Stimulated activated CD8-positive, alpha-beta memory T cell treated with anti-CD3 and anti-CD28 coated beads, Interleukin-4, amount 100 ng/mL, for 48 hours (primary cell): ENCODE data around the gene DIRAS3.
"Not testable (repeated sequence)": the region's sequence is repeated elsewhere in the genome, so short reads cannot be mapped to it uniquely, and the experiment has no call there.

ENCODE experiments used
- DNase-seq: peaks from one replicate; pipeline ENCODE4 v3.0.0-alpha.2; 2020

DIRAS3 gene

GRCh38 chr1:68049941-68050878, at the start of gene DIRAS3:
DIRAS3 (minus strand) TSS chr1:68050627; CDS start chr1:68047297, 3,330 bp downstream.
- DNase-seq, result no peak

- DNase-seq, result no peak
These were observed 43.3 kb upstream of the DIRAS3 start for GRCh38 chr1:68093737-68094136.

- DNase-seq, result no peak
These were observed 36.8 kb upstream of the DIRAS3 start for GRCh38 chr1:68087184-68087583.

GRCh38 chr1:68085752-68086151, 35.3 kb upstream of the DIRAS3 start:
- no peak for DNase-seq

- no peak for DNase-seq
These were observed 33.3 kb upstream of the DIRAS3 start for GRCh38 chr1:68083686-68084085.

- no peak for DNase-seq
These were observed 31.4 kb upstream of the DIRAS3 start for GRCh38 chr1:68081775-68082283.

GRCh38 chr1:68078647-68079046, 28.2 kb upstream of the DIRAS3 start:
- no peak for DNase-seq

GRCh38 chr1:68074472-68074871, 24.0 kb upstream of the DIRAS3 start:
- no peak for DNase-seq

GRCh38 chr1:68065766-68066165, 15.3 kb upstream of the DIRAS3 start:
- DNase-seq, result no peak

- not testable (repeated sequence) for DNase-seq
These were observed 7.6 kb upstream of the DIRAS3 start for GRCh38 chr1:68058053-68058452.

GRCh38 chr1:68057564-68057963, 7.1 kb upstream of the DIRAS3 start:
- DNase-seq, result no peak

- DNase-seq, result no peak
These were observed 6.6 kb upstream of the DIRAS3 start for GRCh38 chr1:68057050-68057449.

- no peak for DNase-seq
These were observed 1.0 kb upstream of the DIRAS3 start for GRCh38 chr1:68051475-68051874.

GRCh38 chr1:68047659-68048026, 2.8 kb downstream of the DIRAS3 start:
- DNase-seq, result no peak

- no peak for DNase-seq
These were observed 3.4 kb downstream of the DIRAS3 start for GRCh38 chr1:68046885-68047658.

- DNase-seq, result no peak
These were observed 4.0 kb downstream of the DIRAS3 start for GRCh38 chr1:68046423-68046822.

- DNase-seq, result no peak
These were observed 4.8 kb downstream of the DIRAS3 start for GRCh38 chr1:68045511-68046180.

- no peak for DNase-seq
These were observed 6.9 kb downstream of the DIRAS3 start for GRCh38 chr1:68043443-68044090.

GRCh38 chr1:68036946-68037345, 13.5 kb downstream of the DIRAS3 start:
- no peak for DNase-seq

- DNase-seq, result no peak
These were observed 21.0 kb downstream of the DIRAS3 start for GRCh38 chr1:68029444-68029843.

GRCh38 chr1:68028566-68028965, 21.9 kb downstream of the DIRAS3 start:
- no peak for DNase-seq

GRCh38 chr1:68024635-68025338, 25.6 kb downstream of the DIRAS3 start:
- DNase-seq, result no peak
